Mesothelial cell of epicardium (in vitro differentiated cells): Measurements from ENCODE around the gene GALNT6. TPM values are rescaled to one million over a fixed set of nuclear protein-coding genes. Genes with fewer than 3 reads are reported as not detected.

Experiments
- DNase-seq, 2 experiments: peaks; one replicate each; pipeline ENCODE4 v3.0.0; 2021; ENCODE audit warnings: low spot score in 2 of 2; ENCODE audit not compliant: unreplicated experiment in 2 of 2
- H3K27ac Mint-ChIP-seq: 2 replicates; pipeline ENCODE4 v1.8.0; 2021; ENCODE audit warnings: mixed read lengths
- H3K27me3 Mint-ChIP-seq: 2 replicates; pipeline ENCODE4 v1.8.0; 2021; ENCODE audit warnings: low read depth, mixed read lengths
- H3K36me3 Mint-ChIP-seq: 2 replicates; pipeline ENCODE4 v1.8.0; 2021; ENCODE audit warnings: mixed read lengths
- H3K4me1 Mint-ChIP-seq: 2 replicates; pipeline ENCODE4 v1.8.0; 2021; ENCODE audit warnings: mixed read lengths
- H3K4me3 Mint-ChIP-seq: 2 replicates; pipeline ENCODE4 v1.8.0; 2021; ENCODE audit warnings: mild to moderate bottlenecking, moderate library complexity, mixed read lengths
- H3K9me3 Mint-ChIP-seq: 2 replicates; pipeline ENCODE4 v1.8.0; 2021; ENCODE audit warnings: mixed read lengths
- total RNA-seq: library from RNA; stranded (reverse); gene quantifications from 3 replicates; pipeline ENCODE4 v1.2.1, GENCODE V29; 2021
- TF ChIP-seq, protein P1 (sequence below): fragments of 200-600 bp; sonication (generic); IDR thresholded peaks from one replicate; pipeline ENCODE4 v1.5.0; 2021; ENCODE audit warnings: antibody characterized with exemption; ENCODE audit not compliant: unreplicated experiment

The GALNT6 gene
- total RNA-seq, 1 donor from 2014 or later: 12.8 TPM

- no peaks in the 10 kb centered on the region for H3K9me3 Mint-ChIP-seq
- H3K36me3 Mint-ChIP-seq: no peaks in the 10 kb centered on the region
These were observed 30.2 kb upstream of the GALNT6 start for GRCh38 chr12:51421266-51421884.

DNA sequence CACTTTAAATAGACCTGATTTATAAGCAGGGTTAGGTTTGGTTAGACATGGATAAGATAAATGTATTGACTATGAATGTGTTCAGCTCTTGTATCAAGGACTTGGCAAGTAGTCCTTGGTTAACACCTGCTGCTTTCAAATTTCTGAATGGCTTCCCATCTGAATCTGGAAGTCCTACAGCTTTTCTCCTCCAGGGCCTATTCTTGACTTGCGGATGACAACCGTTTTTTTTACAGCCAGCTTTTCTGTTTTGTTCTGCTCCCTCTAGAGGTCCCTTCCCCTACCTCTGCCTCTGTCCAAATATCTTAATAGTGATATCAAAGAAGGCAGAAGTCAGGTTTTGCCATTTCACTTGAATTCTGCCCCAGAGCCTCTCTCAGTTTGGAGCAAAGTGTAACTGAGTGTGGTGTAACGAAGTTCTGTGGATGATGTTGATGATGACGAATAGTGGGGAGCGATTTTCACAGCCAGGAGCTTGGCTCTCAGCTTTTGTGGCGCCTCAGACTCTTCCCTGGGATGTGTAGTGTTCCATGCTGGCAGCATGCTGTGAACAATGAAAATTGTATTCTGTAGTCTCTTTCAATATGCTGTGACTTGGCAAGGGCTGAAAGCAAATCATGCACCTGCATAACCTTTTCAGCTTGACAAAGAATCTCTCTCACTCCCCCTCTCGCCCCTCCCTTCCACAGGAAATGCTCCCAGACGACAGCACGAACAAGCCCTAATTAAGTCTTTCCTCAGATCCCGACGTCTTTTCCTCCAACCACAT lies 28.4 kb upstream of the GALNT6 start:
- no peaks in the 10 kb centered on the region for H3K36me3 Mint-ChIP-seq
- peak overlapping the region; percentile 37 for H3K27ac Mint-ChIP-seq
- H3K27me3 Mint-ChIP-seq: no peaks in the 10 kb centered on the region
- no peak overlapping the region for H3K4me3 Mint-ChIP-seq
- no peaks in the 10 kb centered on the region for H3K9me3 Mint-ChIP-seq
- TF ChIP-seq, protein P1, sequence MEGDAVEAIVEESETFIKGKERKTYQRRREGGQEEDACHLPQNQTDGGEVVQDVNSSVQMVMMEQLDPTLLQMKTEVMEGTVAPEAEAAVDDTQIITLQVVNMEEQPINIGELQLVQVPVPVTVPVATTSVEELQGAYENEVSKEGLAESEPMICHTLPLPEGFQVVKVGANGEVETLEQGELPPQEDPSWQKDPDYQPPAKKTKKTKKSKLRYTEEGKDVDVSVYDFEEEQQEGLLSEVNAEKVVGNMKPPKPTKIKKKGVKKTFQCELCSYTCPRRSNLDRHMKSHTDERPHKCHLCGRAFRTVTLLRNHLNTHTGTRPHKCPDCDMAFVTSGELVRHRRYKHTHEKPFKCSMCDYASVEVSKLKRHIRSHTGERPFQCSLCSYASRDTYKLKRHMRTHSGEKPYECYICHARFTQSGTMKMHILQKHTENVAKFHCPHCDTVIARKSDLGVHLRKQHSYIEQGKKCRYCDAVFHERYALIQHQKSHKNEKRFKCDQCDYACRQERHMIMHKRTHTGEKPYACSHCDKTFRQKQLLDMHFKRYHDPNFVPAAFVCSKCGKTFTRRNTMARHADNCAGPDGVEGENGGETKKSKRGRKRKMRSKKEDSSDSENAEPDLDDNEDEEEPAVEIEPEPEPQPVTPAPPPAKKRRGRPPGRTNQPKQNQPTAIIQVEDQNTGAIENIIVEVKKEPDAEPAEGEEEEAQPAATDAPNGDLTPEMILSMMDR: peak; percentile 14
- H3K4me1 Mint-ChIP-seq: peaks cover 34% of the 10 kb centered on the region
- no peak for DNase-seq

More at GRCh38 chr12:51421266-51421884, 30.2 kb upstream of the GALNT6 start:
- H3K4me3 Mint-ChIP-seq: no peak overlapping the region
- TF ChIP-seq, protein P1: peak; percentile 45
- DNase-seq: no peak
- H3K27me3 Mint-ChIP-seq: no peaks in the 10 kb centered on the region
- H3K4me1 Mint-ChIP-seq: peaks cover 31% of the 10 kb centered on the region
- no peak overlapping the region for H3K27ac Mint-ChIP-seq

DNA sequence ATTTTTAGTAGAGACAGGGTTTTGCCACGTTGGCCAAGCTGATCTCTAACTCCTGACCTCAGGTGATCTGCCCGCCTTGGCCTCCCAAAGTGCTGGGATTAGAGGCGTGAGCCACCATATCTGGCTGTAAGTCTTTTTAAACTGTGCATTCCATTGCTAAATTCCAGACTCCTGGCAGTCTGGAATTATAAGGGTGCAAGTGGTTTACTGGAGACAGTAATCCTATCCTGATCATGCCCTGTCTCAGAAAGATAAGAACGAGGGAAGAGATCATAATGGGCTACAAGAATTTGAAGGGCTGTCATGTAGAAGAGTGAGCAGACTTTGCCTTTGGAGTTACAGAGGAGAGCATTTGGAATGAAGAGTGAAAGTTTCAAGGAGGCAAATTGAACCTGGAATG lies 26.6 kb upstream of the GALNT6 start:
- no peak for DNase-seq
- Mint-ChIP-seq H3K27ac (peak overlapping the region; percentile 20), H3K36me3 (no peaks in the 10 kb centered on the region), H3K27me3 (no peaks in the 10 kb centered on the region), H3K4me3 (no peak overlapping the region), H3K4me1 (peaks cover 40% of the 10 kb centered on the region), H3K9me3 (no peaks in the 10 kb centered on the region)
- TF ChIP-seq, protein P1: no peak

GRCh38 chr12:51415931-51416330 lies 24.7 kb upstream of the GALNT6 start:
- peak overlapping the region; percentile 43 for H3K27ac Mint-ChIP-seq
- no peaks in the 10 kb centered on the region for H3K9me3 Mint-ChIP-seq
- no peak for DNase-seq

GRCh38 chr12:51413791-51414190 lies 22.6 kb upstream of the GALNT6 start:
- DNase-seq: no peak
- H3K4me1 Mint-ChIP-seq: peaks cover 40% of the 10 kb centered on the region
- no peaks in the 10 kb centered on the region for H3K9me3 Mint-ChIP-seq
- H3K4me3 Mint-ChIP-seq: no peak overlapping the region
- TF ChIP-seq, protein P1: no peak
- H3K27ac Mint-ChIP-seq: peak overlapping the region; percentile 14
- H3K36me3 Mint-ChIP-seq: no peaks in the 10 kb centered on the region
- no peaks in the 10 kb centered on the region for H3K27me3 Mint-ChIP-seq

More at GRCh38 chr12:51415931-51416330, 24.7 kb upstream of the GALNT6 start:
- Mint-ChIP-seq H3K4me3 (no peak overlapping the region), H3K36me3 (no peaks in the 10 kb centered on the region), H3K27me3 (no peaks in the 10 kb centered on the region), H3K4me1 (peaks cover 42% of the 10 kb centered on the region)
- TF ChIP-seq, protein P1: no peak
